Sigmoid colon (tissue), 7 donors: Measurements from ENCODE around the gene FAM13A. TPM values are rescaled to one million over a fixed set of nuclear protein-coding genes. Genes with fewer than 3 reads are reported as not detected.
A peak's percentile ranks its signal among the peaks of the same experiment; 100 is the strongest.

ENCODE experiments used
- DNase-seq: peaks from one replicate; pipeline ENCODE4 v3.0.0-alpha.2; 2019
- H3K27ac ChIP-seq, 4 donors: fragments of 200-600 bp; sonication (generic); one replicate each; pipeline ENCODE4 v1.5.1; 2016 to 2019; ENCODE audit warnings: mild to moderate bottlenecking in 1 of 4
- H3K27me3 ChIP-seq, 3 donors: fragments of 200-600 bp; sonication (generic); one replicate each; pipeline ENCODE4 v1.5.1; 2019; ENCODE audit warnings: mild to moderate bottlenecking in 1 of 3
- H3K36me3 ChIP-seq, 4 donors: fragments of 200-600 bp; sonication (generic); one replicate each; pipeline ENCODE4 v1.5.1; 2016 to 2019
- H3K4me1 ChIP-seq, 4 donors: fragments of 200-600 bp; sonication (generic); one replicate each; pipeline ENCODE4 v1.5.1; 2017 to 2019
- H3K4me3 ChIP-seq, 4 donors: fragments of 200-600 bp; sonication (generic); one replicate each; pipeline ENCODE4 v1.5.1; 2017 to 2019; ENCODE audit warnings: mild to moderate bottlenecking in 2 of 4, moderate library complexity in 1 of 4
- H3K9me3 ChIP-seq, 4 donors: fragments of 200-600 bp in 3 of 4; sonication (generic) in 3 of 4; one replicate each; pipeline versions ENCODE4 v1.5.1 to v1.6.1; 2013 to 2019
- CTCF ChIP-seq, 4 experiments: fragments of 450-650 bp in 3 of 4; fragments of 200-600 bp in 1 of 4; IDR thresholded peaks; one replicate each; pipeline ENCODE4 v1.5.1; 2016 to 2019; ENCODE audit warnings: antibody characterized with exemption in 4 of 4, mild to moderate bottlenecking in 3 of 4, moderate library complexity in 2 of 4
- EP300 ChIP-seq, 4 donors: sonication (generic); formaldehyde crosslinking; IDR thresholded peaks; one replicate each; pipeline ENCODE4 v1.6.1; 2017; ENCODE audit warnings: antibody characterized with exemption in 4 of 4
- POLR2A ChIP-seq, 2 donors: fragments of 450-650 bp; IDR thresholded peaks; one replicate each; pipeline ENCODE4 v1.6.1; 2016; ENCODE audit warnings: antibody characterized with exemption in 2 of 2, mild to moderate bottlenecking in 2 of 2, moderate library complexity in 2 of 2
- POLR2AphosphoS5 ChIP-seq, 4 donors: sonication (generic); formaldehyde crosslinking; IDR thresholded peaks; one replicate each; pipeline ENCODE4 v1.6.1; 2017; ENCODE audit warnings: antibody characterized with exemption in 4 of 4
- WGBS, 2 donors: extraction: QIAGEN DNeasy Blood & Tissue Kit; methylation state at CpG; one replicate each; pipeline ENCODE4 v1.1.7; 2013; 5-methylcytosine and 5-hydroxymethylcytosine counted together
- intact Hi-C: fragments of 100-400 bp; cut with DNase I; formaldehyde crosslinking; loops from one replicate; pipeline ENCODE4 v1.15.1; 2023
- polyA plus RNA-seq, 3 donors: library from polyadenylated mRNA; stranded (reverse); fragments of 200-250 nt; gene quantifications; one replicate each; pipeline ENCODE4 v1.2.3, GENCODE V29; 2013
- total RNA-seq, 4 donors: library from RNA; depleted of rRNA; stranded (reverse); fragments of >200 nt; gene quantifications; one replicate each; pipeline ENCODE4 v1.1.0, GENCODE V29; 2016
- donor health status: healthy with polysubstance abuse.
- donor health status: Bipolar disorder and iron deficiency.
- donor health status: healthy.

Gene FAM13A
- total and polyA plus RNA-seq, 7 donors: 9.9 to 49.7 (median 41.1) TPM

- DNase-seq: no peak
- intact Hi-C loops: no loop called here
- TF ChIP-seq CTCF (IDR thresholded peaks at IDR 0.05) (no peak), POLR2AphosphoS5 (IDR thresholded peaks at IDR 0.05) (no peak), EP300 (IDR thresholded peaks at IDR 0.05) (no peak), POLR2A (IDR thresholded peaks at IDR 0.05) (no peak)
- Histone ChIP-seq H3K4me3 (no peak overlapping the region), H3K27me3 (no peaks in the 10 kb centered on the region), H3K9me3 (no peaks in the 10 kb centered on the region), H3K27ac (no peak overlapping the region), H3K36me3 (peaks cover 0 to 8% (median 0%) of the 10 kb centered on the region in 4 donors), H3K4me1 (peaks cover 0 to 15% (median 12%) of the 10 kb centered on the region in 4 donors)
- 74 to 84% methylated on average over 2 of the region's 2 CpGs for WGBS, 2 donors
These were observed 63.7 kb downstream of the FAM13A start for GRCh38 chr4:88993246-88993645.

DNA sequence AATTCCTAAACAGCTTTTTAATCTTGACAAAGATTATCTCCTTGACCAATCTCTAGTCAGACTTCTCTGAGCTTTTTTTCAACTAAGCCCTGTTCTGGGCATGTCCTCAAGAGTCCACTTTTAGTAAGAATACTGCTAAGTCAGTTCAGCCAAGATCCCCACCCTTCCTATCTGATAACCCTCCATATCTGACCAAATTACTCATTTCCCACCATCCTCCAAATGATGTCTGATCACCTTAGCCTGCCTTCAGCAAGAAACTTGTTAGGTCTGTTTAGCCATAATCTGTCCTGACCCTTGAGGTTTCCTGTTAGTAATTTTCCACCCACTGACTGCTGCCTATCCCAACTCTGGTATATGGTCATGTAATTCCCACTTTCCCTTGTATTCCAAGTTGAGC lies 65.2 kb downstream of the FAM13A start:
- no peak overlapping the region for H3K27ac ChIP-seq
- no peaks in the 10 kb centered on the region for H3K9me3 ChIP-seq
- intact Hi-C loops: no loop called here
- no peak overlapping the region for H3K4me3 ChIP-seq
- H3K4me1 ChIP-seq: peaks cover 0 to 15% (median 12%) of the 10 kb centered on the region in 4 donors
- TF ChIP-seq POLR2A (IDR thresholded peaks at IDR 0.05): no peak
- no peak for TF ChIP-seq POLR2AphosphoS5 (IDR thresholded peaks at IDR 0.05)
- no peak for TF ChIP-seq CTCF (IDR thresholded peaks at IDR 0.05)
- no peak for TF ChIP-seq EP300 (IDR thresholded peaks at IDR 0.05)
- H3K27me3 ChIP-seq: no peaks in the 10 kb centered on the region
- H3K36me3 ChIP-seq: peaks cover 0 to 8% (median 0%) of the 10 kb centered on the region in 4 donors
- DNase-seq: no peak

DNA sequence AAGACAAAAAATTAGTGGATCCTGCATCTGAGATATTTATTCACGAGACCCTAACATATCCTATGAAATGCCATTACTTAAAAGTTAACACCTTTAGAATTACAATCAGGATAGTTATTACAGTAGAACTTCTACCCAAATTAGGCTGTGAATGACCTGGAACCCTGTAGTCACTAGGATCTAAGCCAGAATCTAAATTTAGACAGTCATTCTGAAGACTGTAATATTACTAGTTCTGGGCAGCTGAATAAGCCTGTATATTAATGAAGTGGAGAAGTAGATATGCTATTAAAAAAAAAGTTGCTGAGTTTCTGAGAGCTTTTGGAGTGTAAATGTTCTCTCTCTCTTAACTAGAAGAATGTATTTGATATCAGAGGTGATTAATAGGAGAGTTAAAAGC lies 67.0 kb downstream of the FAM13A start:
- intact Hi-C loops: no loop called here
- no peak for DNase-seq
- WGBS, 2 donors: 96 to 97% methylated on average over 1 of the region's 1 CpG
- Histone ChIP-seq H3K4me1 (peaks cover 0 to 15% (median 12%) of the 10 kb centered on the region in 4 donors), H3K9me3 (no peaks in the 10 kb centered on the region), H3K27ac (peak overlapping the region in 2 of 4 donors; percentile 14 to 32), H3K4me3 (no peak overlapping the region), H3K36me3 (peaks cover 0 to 8% (median 0%) of the 10 kb centered on the region in 4 donors), H3K27me3 (no peaks in the 10 kb centered on the region)
- TF ChIP-seq EP300 (IDR thresholded peaks at IDR 0.05) (no peak), CTCF (IDR thresholded peaks at IDR 0.05) (no peak), POLR2AphosphoS5 (IDR thresholded peaks at IDR 0.05) (no peak), POLR2A (IDR thresholded peaks at IDR 0.05) (no peak)

DNA sequence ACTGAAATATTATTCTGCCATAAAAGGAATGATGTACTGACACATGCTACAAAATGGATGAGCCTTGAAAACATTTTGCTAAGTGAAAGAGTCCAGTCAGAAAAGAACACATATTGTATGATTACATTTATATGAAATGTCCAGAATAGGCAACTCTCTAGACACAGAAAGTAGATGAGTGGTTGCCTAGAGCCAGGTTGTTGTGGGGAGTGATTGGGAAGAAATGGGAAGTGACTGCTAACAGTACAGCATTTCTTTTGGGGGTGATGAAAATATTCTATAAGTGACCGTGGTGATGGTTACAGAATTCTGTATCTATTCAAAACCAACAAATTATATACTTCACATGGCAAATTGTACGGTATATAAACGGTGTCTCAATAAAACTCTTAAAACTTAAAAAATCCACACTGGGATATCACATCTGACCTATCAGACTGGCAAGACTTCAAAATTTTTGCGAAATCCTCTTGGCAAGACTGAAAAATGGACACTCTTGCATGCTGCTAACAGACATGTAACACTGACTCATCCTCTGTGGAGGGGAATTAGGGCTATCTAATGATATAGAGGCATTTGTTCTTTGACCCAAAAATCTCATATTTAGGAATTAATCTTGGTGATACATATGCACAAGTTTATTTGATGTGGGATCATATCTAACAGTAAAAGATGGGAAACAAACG lies 71.8 kb downstream of the FAM13A start:
- no peak for TF ChIP-seq CTCF (IDR thresholded peaks at IDR 0.05)
- TF ChIP-seq POLR2A (IDR thresholded peaks at IDR 0.05): no peak
- TF ChIP-seq POLR2AphosphoS5 (IDR thresholded peaks at IDR 0.05): no peak
- no peak for TF ChIP-seq EP300 (IDR thresholded peaks at IDR 0.05)
- H3K27ac ChIP-seq: no peak overlapping the region
- H3K4me3 ChIP-seq: no peak overlapping the region
- no peaks in the 10 kb centered on the region for H3K9me3 ChIP-seq
- no peaks in the 10 kb centered on the region for H3K27me3 ChIP-seq
- no peaks in the 10 kb centered on the region for H3K36me3 ChIP-seq
- DNase-seq: no peak
- intact Hi-C loops: no loop called here
- peaks cover 0 to 6% (median 5%) of the 10 kb centered on the region in 4 donors for H3K4me1 ChIP-seq
- WGBS, 2 donors: 89 to 92% methylated on average over 5 of the region's 5 CpGs

DNA sequence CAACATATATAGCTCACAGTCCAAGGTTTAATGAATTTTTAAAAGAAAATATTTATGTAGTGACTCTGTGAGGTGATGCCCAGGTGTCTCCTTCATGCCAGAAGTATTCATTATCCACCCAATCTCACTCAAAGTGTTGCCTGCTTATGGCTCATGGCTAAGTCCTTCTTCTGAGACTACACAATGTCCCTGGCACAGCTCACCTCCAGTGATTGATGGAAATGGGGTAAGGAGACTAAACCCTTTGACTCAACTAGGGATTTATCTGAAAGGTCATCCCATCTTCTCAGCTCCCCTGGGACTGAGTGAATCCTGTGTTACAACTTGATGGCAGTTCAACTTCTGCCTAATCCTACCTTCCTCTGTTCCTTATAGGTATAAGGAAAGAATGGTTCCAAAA lies 74.2 kb downstream of the FAM13A start:
- no peak overlapping the region for H3K27ac ChIP-seq
- intact Hi-C loops: no loop called here
- TF ChIP-seq CTCF (IDR thresholded peaks at IDR 0.05) (no peak), EP300 (IDR thresholded peaks at IDR 0.05) (no peak), POLR2A (IDR thresholded peaks at IDR 0.05) (no peak), POLR2AphosphoS5 (IDR thresholded peaks at IDR 0.05) (no peak)
- no peak overlapping the region for H3K4me3 ChIP-seq
- no peaks in the 10 kb centered on the region for H3K4me1 ChIP-seq
- no peaks in the 10 kb centered on the region for H3K27me3 ChIP-seq
- no peaks in the 10 kb centered on the region for H3K36me3 ChIP-seq
- H3K9me3 ChIP-seq: no peaks in the 10 kb centered on the region
- DNase-seq: no peak
